Peyer's patch (tissue), 4 donors: ENCODE measurements around the gene LIPE. TPM values are rescaled to one million over a fixed set of nuclear protein-coding genes. Genes with fewer than 3 reads are reported as not detected.
A peak's percentile ranks its signal among the peaks of the same experiment; 100 is the strongest.

Experiments used
- DNase-seq, 3 donors: peaks; one replicate each; pipeline ENCODE4 v3.0.0-alpha.2; 2017 to 2019
- H3K27ac ChIP-seq, 4 donors: fragments of 200-600 bp; sonication (generic); one replicate each; pipeline ENCODE4 v1.5.1; 2016 to 2019
- H3K27me3 ChIP-seq, 2 donors: fragments of 200-600 bp; sonication (generic); one replicate each; pipeline ENCODE4 v1.5.1; 2019
- H3K36me3 ChIP-seq, 3 donors: fragments of 200-600 bp; sonication (generic); one replicate each; pipeline ENCODE4 v1.5.1; 2016 to 2019
- H3K4me1 ChIP-seq, 4 donors: fragments of 200-600 bp; sonication (generic); one replicate each; pipeline ENCODE4 v1.5.1; 2016 to 2019
- H3K4me3 ChIP-seq, 4 donors: fragments of 200-600 bp; sonication (generic); 1 replicate in 3 of 4; 2 replicates in 1 of 4; pipeline ENCODE4 v1.5.1; 2016 to 2019; ENCODE audit warnings: mild to moderate bottlenecking in 1 of 4
- H3K9me3 ChIP-seq, 4 donors: fragments of 200-600 bp; sonication (generic); one replicate each; pipeline ENCODE4 v1.5.1; 2016 to 2019; ENCODE audit warnings: mild to moderate bottlenecking in 1 of 4
- POLR2A ChIP-seq, 2 donors: fragments of 450-650 bp; IDR thresholded peaks; one replicate each; pipeline ENCODE4 v1.5.1; 2017; ENCODE audit warnings: antibody characterized with exemption in 2 of 2, mild to moderate bottlenecking in 2 of 2, moderate library complexity in 2 of 2
- total RNA-seq, 4 donors: library from RNA; depleted of rRNA; stranded (reverse); fragments of >200 nt; gene quantifications; one replicate each; pipeline ENCODE4 v1.1.0, GENCODE V29; 2016
- TF ChIP-seq, protein P1 (sequence below), 6 experiments: fragments of 450-650 bp in 4 of 6; fragments of 200-600 bp in 2 of 6; sonication (generic) in 1 of 6; IDR thresholded peaks; one replicate each; pipeline ENCODE4 v1.5.1; 2017 to 2019; ENCODE audit warnings: antibody characterized with exemption in 6 of 6, mild to moderate bottlenecking in 3 of 6, moderate library complexity in 1 of 6

LIPE gene
- total RNA-seq, 4 donors from 2014 or later = 28.9 to 46.6 (median 34.8) TPM

DNA sequence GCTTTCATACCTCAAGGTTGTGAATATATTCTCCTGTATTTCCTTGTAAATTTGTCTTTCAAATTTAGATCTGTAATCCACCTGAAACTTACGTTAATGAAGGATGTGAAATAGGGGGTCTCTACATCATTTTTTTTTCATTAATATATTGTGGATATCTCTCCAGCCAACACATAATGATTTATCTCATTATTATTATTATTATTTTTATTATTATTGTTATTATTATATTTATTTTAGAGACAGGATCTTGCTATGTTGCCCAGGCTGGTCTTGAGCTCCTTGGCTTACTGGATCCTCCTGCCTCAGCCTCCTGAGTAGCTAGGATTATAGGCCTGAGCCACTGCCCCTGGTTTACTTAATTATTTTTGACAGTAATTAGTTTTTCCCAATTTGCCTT is 4.3 kb upstream of the LIPE start:
- TF ChIP-seq, protein P1, sequence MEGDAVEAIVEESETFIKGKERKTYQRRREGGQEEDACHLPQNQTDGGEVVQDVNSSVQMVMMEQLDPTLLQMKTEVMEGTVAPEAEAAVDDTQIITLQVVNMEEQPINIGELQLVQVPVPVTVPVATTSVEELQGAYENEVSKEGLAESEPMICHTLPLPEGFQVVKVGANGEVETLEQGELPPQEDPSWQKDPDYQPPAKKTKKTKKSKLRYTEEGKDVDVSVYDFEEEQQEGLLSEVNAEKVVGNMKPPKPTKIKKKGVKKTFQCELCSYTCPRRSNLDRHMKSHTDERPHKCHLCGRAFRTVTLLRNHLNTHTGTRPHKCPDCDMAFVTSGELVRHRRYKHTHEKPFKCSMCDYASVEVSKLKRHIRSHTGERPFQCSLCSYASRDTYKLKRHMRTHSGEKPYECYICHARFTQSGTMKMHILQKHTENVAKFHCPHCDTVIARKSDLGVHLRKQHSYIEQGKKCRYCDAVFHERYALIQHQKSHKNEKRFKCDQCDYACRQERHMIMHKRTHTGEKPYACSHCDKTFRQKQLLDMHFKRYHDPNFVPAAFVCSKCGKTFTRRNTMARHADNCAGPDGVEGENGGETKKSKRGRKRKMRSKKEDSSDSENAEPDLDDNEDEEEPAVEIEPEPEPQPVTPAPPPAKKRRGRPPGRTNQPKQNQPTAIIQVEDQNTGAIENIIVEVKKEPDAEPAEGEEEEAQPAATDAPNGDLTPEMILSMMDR (IDR thresholded peaks at IDR 0.05) = no peak
- no peak for TF ChIP-seq POLR2A (IDR thresholded peaks at IDR 0.05)

DNA sequence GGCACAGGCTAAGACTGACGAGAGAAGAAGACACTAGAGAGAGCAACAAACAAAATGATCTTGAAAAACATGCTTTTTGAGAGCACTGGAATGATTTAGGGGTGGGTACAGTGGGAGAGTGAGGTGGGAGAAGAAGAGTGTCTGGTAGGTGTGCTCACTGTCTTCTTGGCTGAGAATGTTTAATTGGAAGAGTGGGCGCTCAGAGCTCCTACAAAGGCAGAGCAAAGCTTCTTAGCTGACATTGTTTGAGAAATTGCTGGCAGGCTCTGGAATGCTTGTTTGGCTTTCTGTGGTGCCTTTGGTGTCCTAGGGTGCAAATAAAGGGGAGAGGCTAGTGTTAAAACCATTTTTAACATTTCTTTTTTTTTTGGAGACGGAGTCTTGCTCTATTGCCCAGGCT is 1.5 kb upstream of the LIPE start:
- Histone ChIP-seq H3K9me3 (no peaks in the 10 kb centered on the region), H3K27ac (no peak overlapping the region), H3K4me1 (peaks cover 0 to 8% (median 5%) of the 10 kb centered on the region in 4 donors), H3K4me3 (no peak overlapping the region), H3K36me3 (no peaks in the 10 kb centered on the region), H3K27me3 (no peaks in the 10 kb centered on the region)
- DNase-seq = no peak
- TF ChIP-seq, protein P1 (IDR thresholded peaks at IDR 0.05) = no peak
- TF ChIP-seq POLR2A (IDR thresholded peaks at IDR 0.05) = no peak

More for the DNA sequence above, 4.3 kb upstream of the LIPE start:
- no peak overlapping the region for H3K27ac ChIP-seq
- peaks cover 0 to 5% (median 0%) of the 10 kb centered on the region in 4 donors for H3K4me1 ChIP-seq
- H3K36me3 ChIP-seq = no peaks in the 10 kb centered on the region
- H3K4me3 ChIP-seq = no peak overlapping the region
- no peaks in the 10 kb centered on the region for H3K27me3 ChIP-seq
- H3K9me3 ChIP-seq = no peaks in the 10 kb centered on the region
- DNase-seq = no peak

DNA sequence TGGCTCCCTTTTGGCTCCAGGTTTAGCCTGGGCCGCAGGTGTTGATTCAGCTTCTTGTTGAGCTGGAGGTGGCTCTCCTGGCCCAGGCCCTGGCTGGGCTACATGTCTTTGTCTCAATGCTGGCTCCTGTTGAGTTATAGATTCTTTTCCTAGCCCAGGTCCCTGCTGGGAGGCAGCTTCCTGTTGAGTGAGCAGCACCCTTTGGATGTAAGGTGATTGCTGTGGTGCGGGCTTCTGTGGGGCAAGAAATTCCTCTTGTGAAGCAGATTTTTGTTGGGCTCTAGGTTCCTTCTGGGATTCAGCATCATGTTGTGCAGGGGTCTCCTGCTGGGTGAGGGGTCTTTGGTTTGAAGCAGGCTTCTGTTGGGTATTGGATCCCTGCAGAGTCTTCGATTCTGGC is 545 bp downstream of the LIPE start:
- H3K27me3 ChIP-seq = no peaks in the 10 kb centered on the region
- no peak overlapping the region for H3K27ac ChIP-seq
- no peaks in the 10 kb centered on the region for H3K9me3 ChIP-seq
- H3K4me3 ChIP-seq = no peak overlapping the region
- TF ChIP-seq, protein P1 (IDR thresholded peaks at IDR 0.05) = no peak
- no peak for TF ChIP-seq POLR2A (IDR thresholded peaks at IDR 0.05)
- no peak for DNase-seq
- H3K36me3 ChIP-seq = no peaks in the 10 kb centered on the region
- peaks cover 0 to 19% (median 14%) of the 10 kb centered on the region in 4 donors for H3K4me1 ChIP-seq

DNA sequence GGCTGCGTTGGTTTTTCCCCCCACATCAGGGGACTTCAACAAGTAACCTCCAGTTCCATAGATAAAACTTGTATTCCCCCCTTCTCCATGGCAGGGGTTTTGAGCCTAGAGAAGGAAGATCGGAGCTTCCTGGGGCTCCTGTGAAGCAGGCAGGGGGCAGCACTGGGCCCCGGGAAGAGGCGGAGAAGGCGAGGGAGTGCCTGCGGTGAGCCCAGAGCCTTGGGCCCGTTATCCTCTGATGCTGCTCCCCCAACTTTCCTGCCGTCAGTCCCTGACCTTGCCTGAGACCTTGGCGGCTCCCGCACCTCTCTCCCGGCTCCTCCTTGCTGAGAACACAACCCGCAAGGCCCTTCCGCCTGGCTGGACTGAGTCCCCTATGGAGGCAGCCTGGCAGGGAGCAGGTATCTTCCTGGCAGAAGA is 2.5 kb downstream of the LIPE start:
- Histone ChIP-seq H3K4me1 (peaks cover 0 to 31% (median 14%) of the 10 kb centered on the region in 4 donors), H3K36me3 (no peaks in the 10 kb centered on the region), H3K9me3 (no peaks in the 10 kb centered on the region), H3K4me3 (no peak overlapping the region), H3K27me3 (no peaks in the 10 kb centered on the region), H3K27ac (no peak overlapping the region)
- TF ChIP-seq POLR2A (IDR thresholded peaks at IDR 0.05) = no peak
- TF ChIP-seq, protein P1 (IDR thresholded peaks at IDR 0.05) = peak in 2 of 6 experiments; percentile 8 to 32
- DNase-seq = no peak

DNA sequence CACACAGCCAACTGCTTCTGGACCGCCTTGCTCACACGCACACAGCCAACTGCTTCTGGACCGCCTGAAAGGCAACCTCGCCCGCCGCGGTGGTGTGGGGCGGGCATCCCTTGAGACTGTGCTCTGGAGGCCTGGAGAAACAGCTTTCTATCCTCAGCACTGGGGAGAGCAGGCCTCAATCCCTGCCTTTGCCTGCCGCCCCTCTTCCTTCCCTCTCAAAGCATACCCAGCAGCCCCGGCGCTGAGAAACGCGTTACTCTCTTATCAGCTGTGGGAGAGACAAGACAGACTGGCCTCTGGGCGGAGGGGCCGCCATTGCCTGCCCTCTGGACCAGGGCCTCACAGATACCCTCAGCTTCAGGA is 2.9 kb downstream of the LIPE start:
- Histone ChIP-seq H3K4me3 (peak overlapping the region in 3 of 4 donors; percentile 67 to 92 (median 74)), H3K36me3 (no peaks in the 10 kb centered on the region), H3K9me3 (no peaks in the 10 kb centered on the region), H3K4me1 (peaks cover 0 to 35% (median 14%) of the 10 kb centered on the region in 4 donors), H3K27ac (peak overlapping the region in 2 of 4 donors; percentile 72 to 83), H3K27me3 (no peaks in the 10 kb centered on the region)
- no peak for DNase-seq
- no peak for TF ChIP-seq POLR2A (IDR thresholded peaks at IDR 0.05)
- TF ChIP-seq, protein P1 (IDR thresholded peaks at IDR 0.05) = no peak
